ENCODE measurements around the gene GNS.
A peak's percentile ranks its signal among the peaks of the same experiment; 100 is the strongest.
"Not testable (repeated sequence)": the region's sequence is repeated elsewhere in the genome, so short reads cannot be mapped to it uniquely, and the experiment has no call there.

Gene GNS

GRCh38 chr12:64759035-64759894 is at the start of gene GNS:
Gene GNS (minus strand): TSS chr12:64759406. CDS start chr12:64759276, 130 bp downstream.
- no peaks in the 10 kb centered on the region for H3K36me3 ChIP-seq (ENCODE audit: control insufficient read depth, insufficient read depth, low read length)

GRCh38 chr12:64808110-64808509 is 48.9 kb upstream of the GNS start:
- Histone ChIP-seq H3K9ac (ENCODE audit: low read length) (no peak overlapping the region), H3K36me3 (ENCODE audit: control insufficient read depth, insufficient read depth, low read length) (no peaks in the 10 kb centered on the region), H3K4me1 (ENCODE audit: control insufficient read depth, insufficient read depth, low read length) (peaks cover 15% of the 10 kb centered on the region), H3K9me3 (ENCODE audit: control insufficient read depth, low read length) (no peaks in the 10 kb centered on the region), H3K4me3 (ENCODE audit: low read length) (no peak overlapping the region), H3K27me3 (ENCODE audit: control insufficient read depth, insufficient read depth, low read length) (no peaks in the 10 kb centered on the region)

More at GRCh38 chr12:64759035-64759894, at the start of gene GNS:
- Histone ChIP-seq H3K4me3 (ENCODE audit: low read length) (peak within 1 kb of the TSS; percentile 77), H3K9ac (ENCODE audit: low read length) (peak within 1 kb of the TSS; percentile 79), H3K4me1 (ENCODE audit: control insufficient read depth, insufficient read depth, low read length) (peaks cover 4% of the 10 kb centered on the region), H3K9me3 (ENCODE audit: control insufficient read depth, low read length) (no peaks in the 10 kb centered on the region), H3K27me3 (ENCODE audit: control insufficient read depth, insufficient read depth, low read length) (no peaks in the 10 kb centered on the region)

GRCh38 chr12:64806593-64807460 is 47.6 kb upstream of the GNS start:
- Histone ChIP-seq H3K9me3 (ENCODE audit: control insufficient read depth, low read length) (no peaks in the 10 kb centered on the region), H3K36me3 (ENCODE audit: control insufficient read depth, insufficient read depth, low read length) (no peaks in the 10 kb centered on the region), H3K4me3 (ENCODE audit: low read length) (no peak overlapping the region), H3K4me1 (ENCODE audit: control insufficient read depth, insufficient read depth, low read length) (peaks cover 15% of the 10 kb centered on the region), H3K9ac (ENCODE audit: low read length) (no peak overlapping the region), H3K27me3 (ENCODE audit: control insufficient read depth, insufficient read depth, low read length) (no peaks in the 10 kb centered on the region)

- Histone ChIP-seq H3K27me3 (ENCODE audit: control insufficient read depth, insufficient read depth, low read length) (no peaks in the 10 kb centered on the region), H3K4me3 (ENCODE audit: low read length) (no peak overlapping the region), H3K9me3 (ENCODE audit: control insufficient read depth, low read length) (no peaks in the 10 kb centered on the region), H3K36me3 (ENCODE audit: control insufficient read depth, insufficient read depth, low read length) (no peaks in the 10 kb centered on the region), H3K4me1 (ENCODE audit: control insufficient read depth, insufficient read depth, low read length) (peaks cover 12% of the 10 kb centered on the region), H3K9ac (ENCODE audit: low read length) (no peak overlapping the region)
These were observed 47.0 kb upstream of the GNS start for GRCh38 chr12:64806173-64806572.

- not testable (repeated sequence) for H3K36me3 ChIP-seq (ENCODE audit: control insufficient read depth, insufficient read depth, low read length); H3K9ac ChIP-seq (ENCODE audit: low read length); H3K4me3 ChIP-seq (ENCODE audit: low read length); H3K9me3 ChIP-seq (ENCODE audit: control insufficient read depth, low read length); H3K27me3 ChIP-seq (ENCODE audit: control insufficient read depth, insufficient read depth, low read length)
- H3K4me1 ChIP-seq (ENCODE audit: control insufficient read depth, insufficient read depth, low read length) = peaks cover 14% of the 10 kb centered on the region
These were observed 43.1 kb upstream of the GNS start for GRCh38 chr12:64802180-64802775.

GRCh38 chr12:64801381-64801780 is 42.2 kb upstream of the GNS start:
- peaks cover 14% of the 10 kb centered on the region for H3K4me1 ChIP-seq (ENCODE audit: control insufficient read depth, insufficient read depth, low read length)
- no peak overlapping the region for H3K4me3 ChIP-seq (ENCODE audit: low read length)
- H3K9me3 ChIP-seq (ENCODE audit: control insufficient read depth, low read length) = no peaks in the 10 kb centered on the region
- no peak overlapping the region for H3K9ac ChIP-seq (ENCODE audit: low read length)
- no peaks in the 10 kb centered on the region for H3K27me3 ChIP-seq (ENCODE audit: control insufficient read depth, insufficient read depth, low read length)
- no peaks in the 10 kb centered on the region for H3K36me3 ChIP-seq (ENCODE audit: control insufficient read depth, insufficient read depth, low read length)

GRCh38 chr12:64800640-64801039 is 41.4 kb upstream of the GNS start:
- Histone ChIP-seq H3K9me3 (ENCODE audit: control insufficient read depth, low read length) (no peaks in the 10 kb centered on the region), H3K4me1 (ENCODE audit: control insufficient read depth, insufficient read depth, low read length) (peaks cover 14% of the 10 kb centered on the region), H3K4me3 (ENCODE audit: low read length) (no peak overlapping the region), H3K27me3 (ENCODE audit: control insufficient read depth, insufficient read depth, low read length) (no peaks in the 10 kb centered on the region), H3K36me3 (ENCODE audit: control insufficient read depth, insufficient read depth, low read length) (no peaks in the 10 kb centered on the region), H3K9ac (ENCODE audit: low read length) (no peak overlapping the region)

GRCh38 chr12:64798165-64798564 is 39.0 kb upstream of the GNS start:
- Histone ChIP-seq H3K36me3 (ENCODE audit: control insufficient read depth, insufficient read depth, low read length) (no peaks in the 10 kb centered on the region), H3K4me3 (ENCODE audit: low read length) (no peak overlapping the region), H3K4me1 (ENCODE audit: control insufficient read depth, insufficient read depth, low read length) (peaks cover 14% of the 10 kb centered on the region), H3K27me3 (ENCODE audit: control insufficient read depth, insufficient read depth, low read length) (no peaks in the 10 kb centered on the region), H3K9ac (ENCODE audit: low read length) (no peak overlapping the region), H3K9me3 (ENCODE audit: control insufficient read depth, low read length) (no peaks in the 10 kb centered on the region)

GRCh38 chr12:64797156-64797555 is 38.0 kb upstream of the GNS start:
- no peak overlapping the region for H3K4me3 ChIP-seq (ENCODE audit: low read length)
- H3K9me3 ChIP-seq (ENCODE audit: control insufficient read depth, low read length) = no peaks in the 10 kb centered on the region
- H3K9ac ChIP-seq (ENCODE audit: low read length) = no peak overlapping the region
- peaks cover 14% of the 10 kb centered on the region for H3K4me1 ChIP-seq (ENCODE audit: control insufficient read depth, insufficient read depth, low read length)
- H3K27me3 ChIP-seq (ENCODE audit: control insufficient read depth, insufficient read depth, low read length) = no peaks in the 10 kb centered on the region
- H3K36me3 ChIP-seq (ENCODE audit: control insufficient read depth, insufficient read depth, low read length) = no peaks in the 10 kb centered on the region

GRCh38 chr12:64796205-64796845 is 37.1 kb upstream of the GNS start:
- Histone ChIP-seq H3K27me3 (ENCODE audit: control insufficient read depth, insufficient read depth, low read length) (no peaks in the 10 kb centered on the region), H3K4me3 (ENCODE audit: low read length) (no peak overlapping the region), H3K9ac (ENCODE audit: low read length) (no peak overlapping the region), H3K9me3 (ENCODE audit: control insufficient read depth, low read length) (no peaks in the 10 kb centered on the region), H3K4me1 (ENCODE audit: control insufficient read depth, insufficient read depth, low read length) (peaks cover 14% of the 10 kb centered on the region), H3K36me3 (ENCODE audit: control insufficient read depth, insufficient read depth, low read length) (no peaks in the 10 kb centered on the region)

- Histone ChIP-seq H3K27me3 (ENCODE audit: control insufficient read depth, insufficient read depth, low read length) (no peaks in the 10 kb centered on the region), H3K9me3 (ENCODE audit: control insufficient read depth, low read length) (no peaks in the 10 kb centered on the region), H3K36me3 (ENCODE audit: control insufficient read depth, insufficient read depth, low read length) (no peaks in the 10 kb centered on the region), H3K4me1 (ENCODE audit: control insufficient read depth, insufficient read depth, low read length) (peaks cover 7% of the 10 kb centered on the region), H3K4me3 (ENCODE audit: low read length) (no peak overlapping the region), H3K9ac (ENCODE audit: low read length) (no peak overlapping the region)
These were observed 35.1 kb upstream of the GNS start for GRCh38 chr12:64794305-64794704.
